GM12892 (cell line): Measurements from ENCODE around the gene GAS1.

Experiments used
- DNase-seq: peaks from one replicate; pipeline ENCODE4 v3.0.0; 2011; ENCODE audit not compliant: insufficient read length
- FAIRE-seq: peaks from 2 replicates; lab custom pipeline; 2011; peaks lifted over from hg19 to GRCh38; lab: Jason Lieb, UNC
- POLR2A ChIP-seq: IDR thresholded peaks from 2 replicates; pipeline ENCODE4 v1.6.1; 2011; ENCODE audit warnings: low read depth, low read length, control low read depth
- POLR2AphosphoS5 ChIP-seq: IDR thresholded peaks from 2 replicates; pipeline ENCODE4 v1.6.1; 2011; ENCODE audit warnings: low read depth, low read length, control low read depth
- TAF1 ChIP-seq: IDR thresholded peaks from 2 replicates; pipeline ENCODE4 v1.6.1; 2011; ENCODE audit warnings: low read depth, mild to moderate bottlenecking, control low read depth, low read length, borderline replicate concordance

The GAS1 gene

GRCh38 chr9:86942281-86943200 is 4.8 kb downstream of the GAS1 start:
- no peak for FAIRE-seq
- no peak for DNase-seq
- no peak for TF ChIP-seq POLR2A
- no peak for TF ChIP-seq POLR2AphosphoS5
- TF ChIP-seq TAF1, result no peak

DNA sequence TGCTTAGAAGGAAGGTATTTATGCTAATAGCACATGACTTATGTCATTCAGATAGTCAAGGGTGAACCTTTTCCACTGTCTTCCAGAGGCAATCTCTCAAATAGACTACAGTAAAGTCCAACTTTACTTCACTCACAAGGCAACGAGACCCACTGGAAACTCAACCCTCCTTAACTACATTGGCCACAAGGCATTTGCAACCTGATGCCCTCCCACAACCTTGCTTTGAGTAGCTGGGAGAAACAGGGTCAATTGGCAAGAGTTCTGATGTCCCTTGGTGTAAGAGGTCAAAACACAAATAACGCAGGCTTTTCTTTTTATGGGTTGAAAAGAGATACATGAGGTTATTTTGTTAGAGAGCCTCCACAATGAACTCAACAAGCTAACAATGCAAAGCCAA is 6.1 kb downstream of the GAS1 start:
- no peak for TF ChIP-seq TAF1
- no peak for TF ChIP-seq POLR2AphosphoS5
- no peak for TF ChIP-seq POLR2A
- FAIRE-seq (no peak), DNase-seq (no peak)

GRCh38 chr9:86940774-86941173 is 6.5 kb downstream of the GAS1 start:
- TF ChIP-seq POLR2AphosphoS5, result no peak
- no peak for TF ChIP-seq TAF1
- TF ChIP-seq POLR2A, result no peak
- no peak for FAIRE-seq
- no peak for DNase-seq

- FAIRE-seq (no peak), DNase-seq (no peak)
- no peak for TF ChIP-seq POLR2AphosphoS5
- TF ChIP-seq TAF1, result no peak
- TF ChIP-seq POLR2A, result no peak
Observed at GRCh38 chr9:86939891-86940290, 7.4 kb downstream of the GAS1 start.

GRCh38 chr9:86939321-86939720 is 8.0 kb downstream of the GAS1 start:
- FAIRE-seq, result no peak
- TF ChIP-seq POLR2AphosphoS5 (no peak), TAF1 (no peak), POLR2A (no peak)
- DNase-seq, result no peak

DNA sequence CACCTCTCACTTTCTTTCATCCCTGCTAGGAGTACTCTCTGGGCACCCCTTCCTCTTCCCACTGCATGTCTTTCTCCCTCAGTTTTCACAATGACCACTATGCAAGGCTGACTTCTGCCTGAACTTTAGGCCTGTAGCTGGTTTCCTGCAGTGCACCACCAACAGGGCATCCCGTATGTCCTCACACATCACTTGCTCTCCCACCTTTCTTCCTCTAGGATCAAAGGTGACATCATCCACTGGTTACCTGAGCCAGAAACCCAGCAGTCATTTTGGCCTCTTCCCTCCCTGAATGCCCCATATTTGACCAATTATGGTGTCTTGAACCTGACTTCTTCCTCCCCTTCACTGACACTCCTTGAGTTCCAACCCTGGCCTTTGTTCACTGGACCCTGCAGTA is 8.5 kb downstream of the GAS1 start:
- FAIRE-seq, result no peak
- TF ChIP-seq POLR2AphosphoS5 (no peak), TAF1 (no peak), POLR2A (no peak)
- DNase-seq, result no peak

GRCh38 chr9:86926145-86926544 is 21.2 kb downstream of the GAS1 start:
- DNase-seq (no peak), FAIRE-seq (no peak)
- TF ChIP-seq POLR2AphosphoS5 (no peak), POLR2A (no peak), TAF1 (no peak)

DNA sequence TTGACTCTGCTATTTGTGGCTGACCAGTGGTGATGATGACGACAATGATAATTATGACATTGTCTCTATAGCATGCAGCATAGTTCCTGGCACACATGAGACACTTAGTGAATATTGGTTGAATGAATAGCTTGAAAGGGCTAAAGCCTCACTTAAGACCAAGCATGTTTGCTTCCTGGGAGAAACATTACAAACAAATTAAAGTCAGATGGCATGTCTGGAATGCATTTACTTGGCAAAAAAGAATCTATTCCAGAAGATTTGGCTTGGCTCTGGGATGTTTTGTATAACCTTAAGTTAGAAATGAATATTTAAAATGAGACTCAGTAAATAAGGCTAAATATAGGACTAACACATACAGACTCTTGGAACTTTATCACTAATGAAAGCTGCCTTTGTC is 21.6 kb downstream of the GAS1 start:
- FAIRE-seq, result no peak
- DNase-seq, result no peak
- TF ChIP-seq POLR2AphosphoS5 (no peak), POLR2A (no peak), TAF1 (no peak)

GRCh38 chr9:86924206-86924605 is 23.1 kb downstream of the GAS1 start:
- DNase-seq, result no peak
- FAIRE-seq, result no peak

GRCh38 chr9:86921151-86921923 is 26.0 kb downstream of the GAS1 start:
- no peak for FAIRE-seq
- DNase-seq, result no peak
- TF ChIP-seq TAF1, result no peak
- no peak for TF ChIP-seq POLR2A
- TF ChIP-seq POLR2AphosphoS5, result no peak

More at GRCh38 chr9:86924206-86924605, 23.1 kb downstream of the GAS1 start:
- TF ChIP-seq TAF1, result no peak
- TF ChIP-seq POLR2AphosphoS5, result no peak
- no peak for TF ChIP-seq POLR2A

- DNase-seq (no peak), FAIRE-seq (no peak)
- TF ChIP-seq POLR2AphosphoS5 (no peak), POLR2A (no peak), TAF1 (no peak)
Observed at GRCh38 chr9:86918556-86918955, 28.8 kb downstream of the GAS1 start.

GRCh38 chr9:86912210-86912609 is 35.1 kb downstream of the GAS1 start:
- FAIRE-seq, result no peak
- TF ChIP-seq TAF1, result no peak
- no peak for DNase-seq
